GM19238 (cell line): ENCODE measurements around the gene ZMIZ1.
"Not testable (repeated sequence)": the region's sequence is repeated elsewhere in the genome, so short reads cannot be mapped to it uniquely, and the experiment has no call there.

ENCODE experiments used
- DNase-seq: peaks from one replicate; pipeline ENCODE4 v3.0.0; 2011; ENCODE audit warnings: low spot score; ENCODE audit not compliant: insufficient read length

ZMIZ1 gene

DNA sequence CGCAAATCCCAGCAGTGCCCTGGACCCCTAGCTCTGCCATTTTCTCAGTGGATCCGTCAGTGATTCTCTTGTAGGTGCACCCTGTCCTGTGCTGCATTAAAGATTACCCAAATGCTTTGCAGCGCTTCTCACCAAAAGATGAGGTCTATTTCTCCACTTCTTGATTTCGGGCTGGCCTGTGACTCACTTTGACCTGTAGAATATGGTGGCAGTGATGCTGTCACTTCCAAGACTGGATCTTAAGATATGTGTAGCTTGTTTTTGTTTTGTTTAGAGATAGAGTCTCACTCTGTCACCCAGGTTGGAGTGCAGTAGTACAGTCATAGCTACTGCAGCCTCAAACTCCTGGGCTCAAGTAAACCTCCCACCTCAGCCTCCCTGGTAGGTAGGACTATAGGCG is 37.0 kb upstream of the ZMIZ1 start:
- DNase-seq, result no peak

DNA sequence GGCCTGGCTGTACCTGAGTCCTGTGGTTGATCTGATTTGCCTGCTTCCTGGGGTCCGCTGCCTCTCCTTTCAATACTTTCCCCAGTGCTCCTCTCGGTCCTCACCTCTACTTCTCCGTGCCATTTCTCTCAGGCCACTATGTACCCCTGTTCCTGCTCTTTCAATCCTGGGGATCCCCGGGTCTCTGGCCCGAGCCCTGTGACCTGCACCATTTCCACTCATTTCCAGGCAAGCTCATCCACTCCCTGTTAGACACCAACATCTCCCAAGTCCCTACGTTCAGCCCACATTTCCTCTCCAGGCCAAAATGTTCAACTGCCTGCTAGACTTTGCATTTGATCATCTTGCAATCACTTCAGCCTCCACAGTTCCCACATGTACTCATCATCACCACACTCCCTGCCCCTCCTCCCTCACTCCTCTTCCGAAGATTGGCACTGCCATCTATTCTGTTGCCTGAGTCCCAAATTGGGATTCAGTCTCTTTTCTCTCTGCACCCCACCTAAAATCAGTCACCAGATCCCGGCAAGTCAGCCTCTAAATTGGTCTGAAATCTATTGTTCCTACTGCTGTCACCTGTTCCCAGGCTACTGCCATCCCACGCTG is 34.4 kb upstream of the ZMIZ1 start:
- no peak for DNase-seq

DNA sequence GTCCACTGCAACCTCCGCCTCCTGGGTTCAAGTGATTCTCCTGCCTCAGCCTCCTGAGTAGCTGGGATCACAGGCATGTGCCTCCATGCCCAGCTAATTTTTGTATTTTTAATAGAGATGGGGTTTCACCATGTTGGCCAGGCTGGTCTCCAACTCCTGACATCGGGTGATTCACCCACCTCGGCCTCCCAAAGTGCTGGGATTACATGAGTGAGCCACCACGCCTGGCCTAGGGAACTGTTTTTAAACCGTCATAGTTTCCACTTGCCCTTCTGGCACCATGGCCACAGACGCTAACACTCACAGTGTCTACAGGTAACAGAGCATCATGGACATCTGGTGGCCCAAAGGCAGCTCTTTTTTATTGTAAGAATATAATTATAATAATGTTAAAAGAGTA is 32.4 kb upstream of the ZMIZ1 start:
- DNase-seq, result not testable (repeated sequence)

DNA sequence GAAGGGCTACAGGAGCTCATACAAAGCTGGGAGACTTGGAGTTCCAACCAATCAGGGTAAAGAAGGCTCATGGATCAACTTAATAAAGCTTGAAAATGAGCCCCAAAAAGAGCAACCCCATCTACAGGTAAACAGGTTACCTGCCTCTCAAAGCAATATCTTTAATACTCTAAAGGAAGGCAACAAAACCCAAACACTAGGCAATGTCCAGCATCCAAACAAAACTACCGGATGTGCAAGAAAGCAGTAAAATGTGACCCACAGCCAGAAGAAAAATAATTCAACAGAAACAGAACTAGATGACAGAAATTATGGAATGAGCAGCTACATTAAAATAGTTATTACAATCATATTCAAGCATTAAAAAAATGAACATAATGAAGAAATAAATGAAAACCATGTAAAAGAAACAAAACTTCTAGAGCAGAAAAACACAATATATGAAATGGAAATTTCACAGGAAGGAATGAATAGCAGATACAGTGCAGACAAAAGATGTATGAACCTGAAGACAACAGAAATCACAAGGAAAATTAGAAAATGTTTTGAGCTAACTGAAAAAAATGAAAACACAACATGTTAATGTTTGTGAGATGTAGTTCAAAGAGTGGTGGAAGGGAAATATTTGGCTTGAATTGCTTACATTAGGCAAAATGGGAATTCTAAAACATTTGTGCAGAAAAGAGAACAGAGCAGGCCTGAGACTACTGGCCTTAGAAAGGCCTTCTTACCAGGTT is 30.5 kb upstream of the ZMIZ1 start:
- no peak for DNase-seq

DNA sequence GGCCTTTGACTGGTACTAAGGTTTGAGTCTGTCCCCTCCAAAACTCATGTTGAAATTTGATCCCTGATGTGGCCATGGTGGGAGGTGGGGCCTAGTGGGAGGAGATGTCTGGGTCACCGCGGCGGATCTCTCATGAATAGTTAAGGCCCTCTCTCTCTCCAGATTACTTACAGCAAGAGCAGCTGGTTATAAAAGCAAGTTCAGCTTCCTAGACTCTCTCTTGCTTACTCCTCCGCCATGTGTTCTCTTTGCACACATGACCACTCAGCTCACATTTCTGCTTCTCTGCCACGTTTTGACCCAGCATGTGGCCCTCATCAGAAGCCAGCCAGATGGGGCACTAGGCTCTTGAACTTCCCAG is 29.9 kb upstream of the ZMIZ1 start:
- DNase-seq, result no peak

DNA sequence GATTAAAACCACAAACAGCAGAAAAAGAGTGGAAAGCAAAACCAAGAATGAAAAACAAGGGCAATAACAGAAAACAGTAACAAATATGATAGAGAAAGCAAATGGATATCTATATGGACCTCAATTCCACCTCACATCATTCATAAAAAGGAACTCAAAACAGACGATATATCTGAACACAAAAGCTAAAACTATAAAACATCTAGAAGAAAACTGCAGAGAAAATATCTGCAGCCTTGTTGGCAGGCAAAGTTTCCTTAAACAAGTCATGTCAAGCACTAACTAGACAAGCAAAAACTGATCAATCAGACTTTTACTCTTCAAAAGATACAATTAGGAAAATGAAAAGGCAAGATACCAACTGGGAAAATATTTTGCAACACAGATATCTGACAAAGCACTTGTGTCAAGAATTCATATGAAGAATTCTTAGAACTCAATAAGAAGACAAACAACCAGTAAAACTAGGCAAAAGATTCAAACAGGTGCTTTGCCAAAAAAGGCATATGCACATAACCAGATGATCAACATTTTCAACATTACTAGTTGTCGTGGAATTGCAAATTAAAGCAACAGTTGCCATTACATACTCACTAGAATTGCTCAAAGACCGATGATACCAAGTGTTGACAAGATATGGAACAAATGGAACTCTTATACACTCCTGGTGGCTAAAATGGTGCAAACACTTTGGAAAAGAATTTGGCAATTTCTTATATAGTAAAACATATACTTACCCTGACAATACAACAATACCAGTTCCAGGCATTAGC is 25.9 kb upstream of the ZMIZ1 start:
- no peak for DNase-seq

DNA sequence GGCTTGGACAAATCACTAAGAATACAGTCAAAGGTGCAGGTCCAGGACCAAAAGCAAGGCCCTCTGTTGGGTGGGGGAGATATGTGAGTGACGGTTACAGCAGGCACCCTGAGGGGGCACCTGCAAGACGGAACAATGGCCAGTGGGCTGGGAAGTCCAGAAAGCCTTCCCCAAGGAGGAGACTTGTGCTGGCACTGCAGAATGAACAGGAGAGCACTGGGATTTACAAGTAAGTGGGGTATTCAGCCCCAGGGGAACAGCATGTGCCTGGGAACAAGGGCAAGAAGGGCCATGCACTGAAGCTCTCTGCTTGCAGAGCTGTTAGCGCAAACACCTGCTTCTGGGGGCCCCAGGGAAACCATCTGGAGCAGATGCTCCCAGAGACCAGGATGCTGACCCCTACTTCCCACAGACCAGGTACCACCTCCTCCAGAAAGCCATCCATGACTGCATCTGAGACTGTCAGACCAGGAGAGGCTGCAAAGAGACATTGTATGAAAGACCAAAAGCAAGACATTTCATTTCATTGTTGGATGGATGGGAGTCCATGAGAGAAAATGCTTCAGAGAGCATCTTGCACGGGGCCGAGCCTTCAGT is 24.6 kb upstream of the ZMIZ1 start:
- no peak for DNase-seq

DNA sequence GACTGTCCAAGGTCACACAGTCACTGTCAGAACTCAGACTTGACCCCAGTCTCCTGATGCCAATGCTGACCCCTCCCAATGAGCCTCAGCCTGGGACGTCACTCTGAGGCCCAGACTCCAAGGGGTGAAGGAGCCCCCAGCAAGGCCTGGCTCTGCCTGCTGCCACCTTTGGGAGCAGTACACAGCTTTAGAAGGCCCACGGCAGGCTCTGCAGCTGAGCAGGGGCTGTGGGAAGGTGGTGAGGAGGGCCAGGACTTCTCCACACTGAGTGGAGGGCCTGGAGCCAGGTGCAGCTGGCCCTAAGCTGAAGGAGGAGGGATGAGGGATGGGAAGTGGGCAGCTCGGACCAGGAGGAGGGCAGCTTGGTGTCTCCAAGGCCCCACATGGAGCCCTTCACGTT is 23.9 kb upstream of the ZMIZ1 start:
- DNase-seq, result no peak

DNA sequence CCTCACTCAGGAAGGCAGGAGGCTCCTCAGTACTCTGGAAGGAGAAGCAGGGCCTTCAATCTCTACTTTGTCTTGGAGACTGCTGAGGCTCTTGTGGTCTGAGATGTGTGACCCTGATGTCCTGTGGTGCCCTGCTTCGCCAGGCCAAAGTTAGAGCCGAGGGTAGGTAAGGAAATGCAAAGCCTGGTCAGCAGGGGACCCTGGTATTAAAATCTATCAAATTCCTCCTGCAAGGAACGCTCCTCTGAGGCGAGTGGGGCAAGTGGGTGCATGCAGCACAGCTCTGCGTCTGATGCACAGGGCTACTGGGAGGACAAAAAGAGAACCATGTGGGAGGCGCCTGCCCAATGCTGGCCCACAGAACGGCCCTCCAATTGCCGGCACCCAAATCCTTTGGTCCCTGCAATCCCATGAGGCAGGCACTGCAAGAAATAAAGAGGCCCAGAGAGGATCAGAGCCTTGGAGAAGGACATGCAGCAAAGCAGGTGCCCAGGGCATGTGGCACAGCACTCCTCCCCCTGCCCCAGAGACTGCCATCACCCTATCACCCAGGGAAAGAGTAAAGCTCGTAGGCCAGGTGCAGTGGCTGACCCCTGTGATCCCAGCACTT is 23.1 kb upstream of the ZMIZ1 start:
- no peak for DNase-seq

DNA sequence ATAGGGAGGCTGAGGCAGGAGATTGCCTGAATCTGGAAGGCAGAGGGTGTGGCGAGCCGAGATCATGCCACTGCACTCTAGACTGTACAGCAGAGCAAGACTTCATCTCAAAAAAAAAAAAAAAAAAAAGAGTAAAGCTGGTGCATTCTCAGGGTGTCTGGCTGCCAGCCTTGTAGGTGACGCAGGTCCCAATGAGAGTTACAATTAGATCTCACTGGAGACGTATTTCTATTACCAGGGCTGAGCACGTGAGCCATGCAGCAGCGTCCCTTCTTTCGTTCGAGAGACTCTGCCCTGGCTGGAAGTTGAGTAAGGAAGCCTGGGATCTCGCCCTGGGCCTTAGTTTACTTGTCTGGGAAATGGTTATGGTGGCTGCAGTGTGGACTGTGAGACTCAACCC is 22.4 kb upstream of the ZMIZ1 start:
- DNase-seq, result no peak

DNA sequence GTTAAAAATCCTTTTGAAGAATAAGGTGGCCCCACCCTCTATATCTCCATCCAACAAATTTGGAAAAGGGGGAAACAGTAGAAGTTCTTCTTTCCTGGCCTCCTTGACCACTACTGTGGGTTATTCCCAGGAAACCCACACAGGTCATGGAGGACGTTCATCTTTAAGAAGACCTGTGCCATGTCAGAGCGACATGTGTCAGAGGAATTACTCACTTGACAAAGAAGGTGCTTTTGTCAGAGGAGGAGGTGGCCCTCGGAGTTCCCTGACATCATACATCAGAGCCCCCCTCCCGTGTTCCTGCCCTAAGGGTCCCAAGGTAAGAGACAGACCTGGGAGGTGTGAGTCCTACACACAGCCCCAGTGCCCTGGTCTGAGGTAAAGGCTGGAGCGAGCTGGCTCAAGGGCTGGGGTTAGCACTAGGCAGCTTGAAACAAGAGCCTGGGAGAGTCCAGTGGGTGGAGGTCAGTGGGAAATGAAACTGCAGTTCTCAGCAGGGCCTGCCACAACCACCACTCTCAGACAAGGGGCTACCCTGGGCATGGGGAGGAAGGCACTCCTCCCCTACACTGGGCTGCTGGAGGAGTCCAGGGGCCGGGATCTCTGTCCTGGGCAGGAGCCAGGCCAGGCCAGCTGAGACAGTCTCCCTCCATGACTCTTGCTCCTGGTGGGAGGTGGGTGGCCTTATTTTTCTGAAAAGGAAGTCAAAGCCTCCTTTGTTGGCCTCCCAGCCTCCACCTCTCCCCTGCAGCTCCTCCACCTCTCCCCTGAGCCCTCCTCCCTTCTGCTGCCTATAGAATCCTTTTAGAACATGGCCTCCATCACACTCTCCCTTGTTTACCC is 21.8 kb upstream of the ZMIZ1 start:
- DNase-seq, result no peak

DNA sequence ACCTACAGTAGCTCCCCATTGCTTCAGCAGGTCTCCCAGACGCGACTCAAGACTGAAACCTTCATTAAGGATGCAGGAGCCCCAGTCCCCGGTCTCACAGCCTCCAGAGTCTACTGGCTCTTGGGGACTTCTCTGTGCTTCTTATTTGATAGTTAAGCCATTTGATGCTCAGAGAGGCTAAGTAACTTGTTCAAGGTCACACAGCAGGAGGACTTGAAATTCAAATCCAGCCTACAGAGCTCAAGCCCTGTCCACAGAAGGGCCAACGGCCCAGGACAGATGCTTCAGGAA is 21.2 kb upstream of the ZMIZ1 start:
- no peak for DNase-seq

DNA sequence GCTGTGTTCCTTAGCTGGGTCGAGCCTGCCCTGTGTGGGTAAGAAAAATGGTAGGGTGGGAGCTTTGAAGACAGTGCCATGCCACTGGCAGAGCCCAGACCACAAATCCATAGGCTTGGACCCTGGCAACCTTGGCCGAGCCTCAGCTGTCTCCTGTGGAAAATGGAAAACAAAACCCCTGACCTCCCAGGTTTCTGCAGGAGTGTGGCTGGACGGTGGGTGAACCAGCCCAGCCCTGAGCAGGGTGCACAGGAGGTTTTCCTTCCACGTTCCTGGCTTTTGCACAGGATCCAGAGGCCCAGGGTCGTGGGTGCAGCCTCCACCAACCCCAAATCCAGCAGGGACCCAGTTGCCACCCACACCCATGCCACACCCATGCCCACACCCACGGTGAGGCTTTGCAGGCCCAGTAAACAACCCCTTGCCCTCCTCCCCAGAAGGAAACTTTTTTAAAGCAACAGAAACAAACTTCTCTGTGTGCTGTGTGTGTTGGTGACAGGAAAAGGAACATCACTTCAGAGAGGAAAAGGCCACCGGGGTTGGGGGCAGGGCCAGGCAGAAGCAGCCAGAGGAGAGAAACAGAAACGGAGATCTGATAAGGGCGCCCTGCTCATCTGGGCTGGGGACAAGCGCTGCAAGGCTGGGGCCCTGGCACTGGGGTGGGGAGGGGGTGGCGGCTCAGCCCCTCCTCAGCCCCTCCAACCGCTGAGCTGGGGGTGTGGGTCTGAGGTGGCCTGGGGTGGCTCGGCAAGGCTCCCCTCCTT is 20.7 kb upstream of the ZMIZ1 start:
- no peak for DNase-seq

DNA sequence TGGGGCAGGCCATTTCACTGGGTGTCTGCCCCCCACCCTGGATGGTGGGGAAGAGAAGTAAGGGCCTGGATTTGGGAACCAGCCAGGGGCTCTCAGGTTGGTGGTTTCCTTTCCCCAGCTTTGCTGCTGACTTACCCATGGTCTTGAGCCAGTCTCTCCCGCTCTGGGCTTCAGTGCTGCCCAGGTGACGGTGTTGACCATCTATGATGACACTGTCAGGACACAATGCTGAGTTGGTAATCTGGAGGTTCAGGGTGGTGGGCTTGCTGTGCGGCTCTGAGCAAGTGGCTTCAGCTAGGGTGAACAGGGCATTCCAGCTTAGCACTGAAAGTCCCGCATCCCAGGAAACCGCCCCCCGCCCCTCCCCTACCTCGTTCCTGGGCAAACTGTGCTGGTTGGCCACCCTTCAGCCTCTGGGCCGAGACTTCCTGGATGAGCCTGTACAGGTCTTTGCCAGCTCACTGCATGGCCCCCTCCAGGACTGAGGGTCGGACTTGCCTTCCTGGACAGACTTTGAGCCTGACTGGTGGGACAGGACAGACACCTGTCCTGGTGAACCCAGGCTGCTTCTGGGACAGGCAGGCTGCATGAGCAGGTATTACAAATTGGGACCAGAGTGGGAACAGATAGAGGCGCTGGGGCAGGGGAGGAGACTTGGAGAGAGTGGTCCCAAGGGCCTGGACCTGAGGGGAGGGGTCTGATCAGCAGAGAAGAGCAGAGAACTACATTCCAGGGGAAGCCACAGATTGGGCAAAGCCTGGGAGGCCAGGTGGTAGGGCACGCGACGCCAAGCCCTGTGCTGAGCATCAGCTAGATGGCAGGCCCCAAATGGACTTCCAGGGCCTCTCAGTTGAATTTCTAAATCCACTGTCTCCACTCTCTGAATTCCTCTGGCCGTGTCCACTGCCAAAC is 19.9 kb upstream of the ZMIZ1 start:
- DNase-seq, result no peak

DNA sequence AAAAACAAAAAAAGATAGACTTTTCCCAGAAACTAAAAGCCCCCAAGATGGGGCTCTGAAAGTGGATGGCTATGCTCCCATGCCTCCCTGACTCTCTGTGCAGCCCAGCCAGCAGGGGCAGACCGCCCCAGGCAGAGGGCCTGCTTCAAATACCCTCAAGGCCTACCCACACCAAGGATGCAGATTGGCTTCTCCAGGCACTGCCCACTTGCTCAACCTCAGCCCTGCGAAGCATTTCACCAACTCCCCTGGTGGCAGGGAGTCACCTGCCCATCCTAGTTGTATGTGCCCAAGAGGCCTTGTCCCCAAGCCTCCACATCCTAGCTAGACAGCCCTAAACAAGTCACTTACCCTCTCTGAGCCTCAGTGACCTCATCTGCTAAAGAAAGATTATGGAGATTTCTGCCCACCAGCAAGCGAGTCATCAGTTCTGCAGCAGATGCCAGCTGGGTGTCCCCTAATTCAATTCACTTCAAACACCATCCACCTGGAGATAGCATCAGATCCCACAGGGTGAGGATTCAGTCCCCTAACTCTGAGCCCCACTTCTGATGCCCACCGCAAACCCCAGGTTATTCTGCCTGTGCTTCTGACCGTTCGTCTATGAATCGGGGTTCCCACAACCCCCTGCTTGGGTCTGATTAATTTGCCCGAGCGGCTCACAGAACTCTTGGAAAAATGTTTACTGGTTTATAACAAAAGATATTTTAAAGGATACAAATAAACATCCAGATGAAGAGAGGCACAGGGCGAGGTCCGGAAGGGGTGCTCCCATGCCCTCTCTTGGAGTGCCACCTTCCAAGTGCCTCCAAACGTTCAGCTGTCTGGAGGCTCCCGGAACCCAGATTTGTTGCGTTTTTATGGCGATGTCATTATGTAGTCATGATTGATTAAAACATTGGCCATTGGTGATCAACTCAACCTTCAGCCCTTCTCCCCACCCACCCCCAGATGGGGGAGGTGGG is 18.6 kb upstream of the ZMIZ1 start:
- DNase-seq, result no peak

DNA sequence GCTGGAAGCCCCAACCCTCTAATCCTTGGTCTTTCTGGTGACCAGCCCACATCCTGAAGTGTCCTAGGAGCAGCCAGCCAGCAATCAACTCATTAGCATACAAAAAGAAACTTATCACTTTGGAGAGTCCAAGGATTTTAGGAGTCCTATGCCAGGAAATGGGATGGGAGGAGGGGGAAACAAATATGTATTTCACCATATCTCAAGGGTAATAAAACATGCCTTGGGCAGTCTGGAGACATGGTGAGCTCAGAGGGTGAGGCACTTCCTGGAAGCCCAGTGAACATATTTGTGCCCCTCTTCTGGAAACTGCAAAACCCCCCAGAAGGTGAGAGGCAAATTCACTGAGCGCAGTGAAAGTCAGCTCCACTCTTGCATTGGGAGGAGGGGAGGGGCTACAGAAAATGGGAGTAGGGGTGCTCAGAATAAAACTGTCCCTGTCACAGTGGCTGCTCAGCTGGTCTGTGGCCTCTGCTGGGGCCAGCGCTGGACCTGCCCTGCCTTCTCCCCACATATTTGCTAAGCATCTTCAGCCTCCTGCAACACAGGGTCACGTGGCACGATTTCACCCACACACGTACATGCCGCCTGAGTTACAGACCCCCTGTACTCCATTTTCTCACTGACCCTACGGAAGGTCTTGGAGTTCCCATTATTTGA is 17.7 kb upstream of the ZMIZ1 start:
- DNase-seq, result no peak

DNA sequence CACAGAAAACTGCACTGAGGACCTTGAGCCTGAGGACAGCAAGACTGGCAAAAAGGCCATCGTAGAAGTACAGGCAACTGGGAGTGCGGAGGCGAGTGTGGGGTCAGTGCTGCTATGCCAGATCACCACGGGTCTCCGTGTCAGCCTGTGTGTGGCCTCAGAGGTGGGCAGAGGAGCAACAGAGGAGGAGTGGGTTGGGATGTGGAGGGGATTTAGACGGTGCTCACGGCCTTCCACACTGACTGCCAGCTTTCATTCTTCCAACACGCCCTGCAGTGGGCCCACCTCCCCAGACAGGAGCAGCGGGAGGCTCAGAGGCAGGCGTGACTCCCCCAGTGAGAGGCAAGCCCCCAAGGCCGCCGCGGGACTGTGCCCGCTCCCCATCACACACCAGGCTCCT is 17.0 kb upstream of the ZMIZ1 start:
- no peak for DNase-seq
